C4-2B (cell line): ENCODE results near the gene POU2F1.

Experiments used
- H3K27ac ChIP-seq: fragments of 450-650 bp; 2 replicates; pipeline ENCODE4 v1.5.1; 2017
- CTCF ChIP-seq: fragments of 450-650 bp; conservative IDR thresholded peaks from 2 replicates; pipeline ENCODE4 v1.5.1; 2017; ENCODE audit warnings: mild to moderate bottlenecking
- ZFX ChIP-seq: fragments of 450-650 bp; IDR thresholded peaks from 2 replicates; pipeline ENCODE4 v1.6.1; 2017

The POU2F1 gene

DNA sequence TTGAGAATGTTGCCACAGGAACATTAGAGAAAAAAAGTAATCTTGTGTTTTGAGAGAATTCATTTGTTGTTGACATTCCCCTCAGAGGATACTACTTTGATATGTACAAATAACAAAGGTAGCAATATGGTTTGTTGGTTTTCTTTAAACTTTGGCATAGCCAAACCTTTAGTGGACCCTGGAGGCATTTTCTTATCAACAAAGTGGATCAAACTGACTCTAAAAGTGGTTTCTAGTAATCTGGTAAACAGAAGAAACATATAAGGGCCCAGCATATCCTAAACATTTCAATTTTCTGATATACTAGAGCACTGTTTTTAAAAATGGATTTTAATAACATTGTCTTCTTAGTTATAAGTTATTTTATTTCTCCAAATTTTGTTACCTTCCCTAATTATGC, 29.8 kb downstream of the POU2F1 start:
- TF ChIP-seq ZFX (no peak), CTCF (no peak)

DNA sequence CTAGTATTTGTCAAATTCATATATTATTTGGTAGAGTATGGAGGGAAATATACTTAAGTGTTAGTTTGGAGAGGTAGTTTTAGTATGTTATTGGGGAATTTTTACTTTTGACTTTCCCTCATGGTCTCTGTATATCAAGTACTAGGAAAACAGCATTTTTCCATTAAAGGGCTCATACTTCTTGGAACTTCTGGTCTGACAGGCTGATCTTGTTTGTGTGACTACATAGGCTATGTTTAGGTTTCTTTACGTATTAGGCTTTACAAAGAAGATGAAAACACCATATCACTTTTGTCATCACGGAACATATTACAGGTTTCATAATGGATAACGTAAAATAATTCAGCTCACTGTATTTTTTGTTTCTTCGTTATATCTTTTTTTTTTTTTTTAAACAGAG, 30.8 kb downstream of the POU2F1 start:
- TF ChIP-seq CTCF (no peak), ZFX (no peak)
- no peak overlapping the region for H3K27ac ChIP-seq

More for the DNA sequence above, 29.8 kb downstream of the POU2F1 start:
- no peak overlapping the region for H3K27ac ChIP-seq

DNA sequence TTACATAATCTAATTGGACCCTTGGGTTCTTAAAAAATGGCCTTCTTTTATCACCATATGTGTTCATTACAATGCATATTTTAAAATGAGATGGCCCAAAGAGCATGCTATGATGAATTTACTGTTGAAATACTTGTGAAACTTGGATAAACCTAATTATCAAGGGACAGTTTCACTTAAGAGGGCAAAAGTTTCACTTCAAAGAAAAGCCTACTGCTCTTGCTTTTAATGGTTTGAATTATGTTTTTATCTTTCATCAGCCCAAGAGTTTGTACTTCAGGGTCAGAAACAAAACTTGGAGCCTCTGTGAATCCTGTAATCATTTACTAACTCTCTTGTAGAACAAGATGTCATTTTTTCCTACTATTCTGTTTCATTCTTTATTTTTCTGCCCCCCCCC, 32.3 kb downstream of the POU2F1 start:
- TF ChIP-seq CTCF (no peak), ZFX (no peak)
- no peak overlapping the region for H3K27ac ChIP-seq

DNA sequence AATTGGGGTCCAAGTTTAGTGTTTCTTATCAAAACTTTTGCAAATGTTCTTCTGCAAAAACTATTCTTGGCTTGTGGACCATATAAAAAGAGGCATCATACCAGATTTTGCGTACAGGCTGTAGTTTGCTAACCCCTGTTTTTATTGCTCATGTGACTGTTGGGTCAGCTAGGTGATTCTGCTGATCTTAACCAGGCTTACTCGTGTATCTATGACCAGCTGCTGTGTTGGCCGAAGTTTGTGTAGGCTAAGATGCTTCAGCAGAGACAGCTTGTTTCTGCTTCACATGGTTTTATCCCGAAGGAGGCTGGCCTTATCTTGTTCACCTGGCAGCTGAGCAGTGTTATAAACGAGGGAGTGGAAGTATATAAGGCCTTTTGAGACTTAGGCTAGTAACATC, 38.2 kb downstream of the POU2F1 start:
- TF ChIP-seq ZFX = no peak
- TF ChIP-seq CTCF = no peak
- no peak overlapping the region for H3K27ac ChIP-seq

DNA sequence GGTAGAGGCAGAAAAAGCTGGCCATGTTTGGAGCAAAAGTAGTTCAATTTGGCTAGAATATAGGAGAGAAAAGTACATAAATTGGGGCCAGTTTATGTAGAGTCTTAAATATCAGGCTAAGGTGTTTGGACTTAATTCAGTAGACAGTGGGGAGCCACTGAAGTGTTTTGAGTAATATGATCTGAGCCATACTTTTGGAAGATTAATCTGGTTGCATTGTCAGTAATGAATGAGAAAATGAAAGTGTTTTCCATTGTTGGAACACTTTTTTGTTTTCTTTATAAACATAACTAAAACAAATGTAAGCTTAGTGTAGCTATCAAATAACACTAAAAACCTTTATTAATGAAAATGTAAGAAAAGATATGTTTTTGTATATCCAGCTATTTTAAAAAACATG, 42.1 kb downstream of the POU2F1 start:
- H3K27ac ChIP-seq = no peak overlapping the region

GRCh38 chr1:167263344-167263743, 42.7 kb downstream of the POU2F1 start:
- TF ChIP-seq CTCF = no peak
- TF ChIP-seq ZFX = no peak
- no peak overlapping the region for H3K27ac ChIP-seq

More for the DNA sequence above, 42.1 kb downstream of the POU2F1 start:
- no peak for TF ChIP-seq ZFX

GRCh38 chr1:167263819-167264464, 43.3 kb downstream of the POU2F1 start:
- no peak for TF ChIP-seq CTCF
- H3K27ac ChIP-seq = no peak overlapping the region

GRCh38 chr1:167266965-167267364, 46.3 kb downstream of the POU2F1 start:
- TF ChIP-seq ZFX (no peak), CTCF (no peak)
- no peak overlapping the region for H3K27ac ChIP-seq
